LNCaP clone FGC (cell line): ENCODE results near the gene HNF1A.
"Not testable (repeated sequence)": the region's sequence is repeated elsewhere in the genome, so short reads cannot be mapped to it uniquely, and the experiment has no call there.

Experiments used
- DNase-seq: peaks from one replicate; pipeline ENCODE4 v3.0.0-alpha.2; 2011; ENCODE audit warnings: low read depth
- H3K4me3 ChIP-seq: 2 replicates; pipeline ENCODE4 v1.5.1; 2011; ENCODE audit warnings: mild to moderate bottlenecking, low read depth, low read length, control low read depth
- TF ChIP-seq, protein P1 (sequence below): IDR thresholded peaks from 2 replicates; pipeline ENCODE4 v1.5.1; 2012; ENCODE audit warnings: mild to moderate bottlenecking; ENCODE audit not compliant: control insufficient read depth, insufficient read depth; ENCODE audit errors: extremely low read depth

Gene HNF1A

GRCh38 chr12:121030576-121031212, 52.4 kb downstream of the HNF1A start:
- no peak for DNase-seq
- H3K4me3 ChIP-seq: no peak overlapping the region
- TF ChIP-seq, protein P1, sequence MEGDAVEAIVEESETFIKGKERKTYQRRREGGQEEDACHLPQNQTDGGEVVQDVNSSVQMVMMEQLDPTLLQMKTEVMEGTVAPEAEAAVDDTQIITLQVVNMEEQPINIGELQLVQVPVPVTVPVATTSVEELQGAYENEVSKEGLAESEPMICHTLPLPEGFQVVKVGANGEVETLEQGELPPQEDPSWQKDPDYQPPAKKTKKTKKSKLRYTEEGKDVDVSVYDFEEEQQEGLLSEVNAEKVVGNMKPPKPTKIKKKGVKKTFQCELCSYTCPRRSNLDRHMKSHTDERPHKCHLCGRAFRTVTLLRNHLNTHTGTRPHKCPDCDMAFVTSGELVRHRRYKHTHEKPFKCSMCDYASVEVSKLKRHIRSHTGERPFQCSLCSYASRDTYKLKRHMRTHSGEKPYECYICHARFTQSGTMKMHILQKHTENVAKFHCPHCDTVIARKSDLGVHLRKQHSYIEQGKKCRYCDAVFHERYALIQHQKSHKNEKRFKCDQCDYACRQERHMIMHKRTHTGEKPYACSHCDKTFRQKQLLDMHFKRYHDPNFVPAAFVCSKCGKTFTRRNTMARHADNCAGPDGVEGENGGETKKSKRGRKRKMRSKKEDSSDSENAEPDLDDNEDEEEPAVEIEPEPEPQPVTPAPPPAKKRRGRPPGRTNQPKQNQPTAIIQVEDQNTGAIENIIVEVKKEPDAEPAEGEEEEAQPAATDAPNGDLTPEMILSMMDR: no peak

GRCh38 chr12:121033625-121034349, 55.4 kb downstream of the HNF1A start:
- TF ChIP-seq, protein P1: no peak
- no peak for DNase-seq
- no peak overlapping the region for H3K4me3 ChIP-seq

DNA sequence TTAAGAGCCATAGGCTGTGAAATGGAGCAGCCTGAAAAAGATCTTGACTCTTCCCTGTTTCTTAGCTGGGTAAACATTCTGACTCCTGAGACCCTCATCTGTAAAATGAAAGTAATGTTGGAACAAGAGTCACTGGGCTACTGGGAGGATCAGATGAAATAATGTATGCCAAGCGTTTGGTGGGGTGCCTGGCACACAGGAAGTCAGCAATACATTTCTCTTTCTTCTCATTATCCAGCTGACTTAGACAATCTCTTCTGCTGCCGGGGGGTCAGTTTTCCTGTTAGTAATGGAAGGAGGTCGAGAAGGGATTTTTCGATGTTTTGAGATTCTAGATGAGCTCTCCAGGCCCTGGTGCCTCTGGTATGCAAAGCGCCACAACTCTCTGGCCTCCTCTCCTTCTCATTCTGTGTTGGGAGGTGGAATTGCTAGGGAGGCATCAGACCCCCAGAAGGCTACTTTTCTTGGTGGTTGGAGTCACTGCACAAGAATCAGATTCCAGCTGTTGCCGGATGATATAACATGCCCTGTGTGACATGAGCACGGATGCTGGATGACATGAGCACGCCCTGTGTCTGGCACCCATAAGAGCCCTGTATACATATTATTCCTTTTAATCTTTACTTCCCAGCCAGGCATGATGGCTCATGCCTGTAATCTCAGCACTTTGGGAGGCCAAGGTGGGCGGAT, 56.4 kb downstream of the HNF1A start:
- H3K4me3 ChIP-seq: no peak overlapping the region
- no peak for DNase-seq
- TF ChIP-seq, protein P1: no peak

- H3K4me3 ChIP-seq: no peak overlapping the region
- no peak for DNase-seq
- TF ChIP-seq, protein P1: no peak
Observed at GRCh38 chr12:121036810-121037326, 58.5 kb downstream of the HNF1A start.

DNA sequence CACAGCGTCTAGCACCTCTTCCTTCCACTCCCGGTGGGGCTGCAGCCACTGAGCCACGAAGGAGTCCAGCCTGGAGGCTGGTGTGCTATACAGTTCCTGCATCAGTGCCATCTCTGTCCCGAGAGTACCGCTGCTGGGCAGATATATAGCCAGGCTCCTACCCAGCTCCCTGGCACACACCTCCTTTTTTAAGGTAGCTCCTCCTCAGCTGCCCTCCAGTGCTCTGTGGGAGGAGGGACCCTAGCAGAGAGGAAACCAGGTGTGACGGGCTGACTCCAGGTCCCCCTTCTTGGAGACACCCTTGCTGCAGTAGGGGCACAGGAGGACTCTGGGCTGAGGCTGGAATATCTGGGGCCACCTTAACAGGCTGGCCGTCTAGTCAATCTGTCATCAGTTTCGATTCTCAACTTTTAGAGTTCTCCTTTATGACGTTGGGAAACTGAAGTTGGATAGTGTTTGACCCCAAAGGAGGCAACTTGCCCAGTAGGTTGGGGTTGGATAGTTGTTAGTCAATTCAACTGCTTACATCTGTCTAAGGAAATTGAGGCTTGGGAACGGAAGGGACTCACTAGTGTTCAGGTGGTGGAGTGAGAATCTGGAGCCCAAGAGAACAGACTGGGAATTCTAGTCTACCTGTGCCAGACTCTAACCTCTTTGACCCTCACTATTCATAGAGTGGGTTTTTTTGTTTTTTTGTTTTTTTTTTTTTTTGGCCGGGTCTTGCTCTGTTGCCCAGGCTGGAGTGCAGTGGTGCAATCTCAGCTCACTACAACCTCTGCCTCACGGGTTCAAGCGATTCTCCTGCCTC, 60.7 kb downstream of the HNF1A start, which contains the start of gene OASL:
TSS of gene OASL (minus strand) at position 386 of the 808 bp plus-strand sequence. CDS start at position 111, 275 bp downstream.
- TF ChIP-seq, protein P1: no peak
- no peak for DNase-seq
- peak within 1 kb of the TSS; percentile 27 for H3K4me3 ChIP-seq

DNA sequence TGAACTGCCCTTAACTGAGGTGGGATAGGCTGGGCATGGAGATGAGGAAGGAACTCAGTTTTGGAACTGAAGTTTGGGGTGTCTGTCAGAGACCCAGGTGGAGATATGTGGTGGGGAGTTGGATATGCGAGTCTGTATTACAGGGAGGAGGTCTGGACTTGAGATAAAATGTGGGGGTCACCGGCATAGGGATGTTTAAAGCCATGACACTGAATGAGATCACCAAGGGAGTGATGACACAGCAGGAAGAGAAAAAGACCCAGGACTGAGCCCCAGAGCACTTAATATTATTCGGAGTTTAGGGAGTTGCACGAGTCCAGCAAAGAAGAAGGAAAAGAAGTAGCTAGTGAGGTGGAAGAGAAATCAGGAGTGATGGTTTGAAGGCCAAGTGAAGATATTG, 64.7 kb downstream of the HNF1A start:
- TF ChIP-seq, protein P1: no peak
- no peak for DNase-seq

DNA sequence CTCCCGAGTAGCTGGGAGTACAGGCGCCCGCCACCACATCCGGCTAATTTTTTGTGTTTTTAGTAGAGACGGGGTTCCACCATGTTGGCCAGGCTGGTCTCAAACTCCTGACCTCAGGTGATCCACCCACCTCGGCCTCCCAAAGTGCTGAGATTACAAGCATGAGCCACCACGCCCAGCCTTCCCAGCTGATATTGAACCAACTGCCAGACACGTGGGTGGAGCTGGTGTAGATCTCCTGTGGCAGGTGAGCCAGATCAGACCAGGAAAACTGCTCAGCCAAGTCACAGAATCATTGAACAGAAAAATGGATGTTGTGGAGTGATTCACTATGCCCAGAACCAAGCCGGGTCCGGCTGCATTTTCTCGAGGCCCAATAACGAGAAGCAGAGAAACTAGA, 69.1 kb downstream of the HNF1A start:
- not testable (repeated sequence) for H3K4me3 ChIP-seq, DNase-seq

More for the DNA sequence above, 64.7 kb downstream of the HNF1A start:
- H3K4me3 ChIP-seq: no peak overlapping the region
